ENCODE measurements around the gene THSD4. TPM values are rescaled to one million over a fixed set of nuclear protein-coding genes. Genes with fewer than 3 reads are reported as not detected.

The THSD4 gene
- total and polyA plus RNA-seq, 7 donors = 0.21 to 3.1 (median 1.8) TPM

DNA sequence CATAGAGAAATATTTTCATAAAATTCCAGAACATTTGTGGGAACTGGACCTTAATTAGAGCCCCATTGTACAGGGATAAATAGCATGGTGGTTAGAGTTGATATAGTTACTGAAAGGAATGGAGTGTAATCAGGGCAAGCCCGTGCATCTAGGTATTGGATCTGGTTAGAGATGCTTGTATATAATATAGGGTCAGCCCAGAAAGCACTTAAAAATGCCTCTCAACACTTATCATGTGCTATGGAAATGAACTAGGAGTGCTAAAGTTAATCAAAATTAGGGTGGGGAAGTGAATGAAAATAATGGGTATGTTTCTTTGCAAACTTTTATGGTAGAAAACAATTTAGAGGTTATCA, 386.8 kb downstream of the THSD4 start:
- intact Hi-C loops (cut with DNase I) = no loop called here
- peaks cover 8% of the 10 kb centered on the region for H3K9me3 ChIP-seq
- WGBS, 3 donors = 83 to 84% (median 83%) methylated on average over 1 of the region's 1 CpG
- H3K4me3 ChIP-seq = no peak overlapping the region
- TF ChIP-seq, protein P1, sequence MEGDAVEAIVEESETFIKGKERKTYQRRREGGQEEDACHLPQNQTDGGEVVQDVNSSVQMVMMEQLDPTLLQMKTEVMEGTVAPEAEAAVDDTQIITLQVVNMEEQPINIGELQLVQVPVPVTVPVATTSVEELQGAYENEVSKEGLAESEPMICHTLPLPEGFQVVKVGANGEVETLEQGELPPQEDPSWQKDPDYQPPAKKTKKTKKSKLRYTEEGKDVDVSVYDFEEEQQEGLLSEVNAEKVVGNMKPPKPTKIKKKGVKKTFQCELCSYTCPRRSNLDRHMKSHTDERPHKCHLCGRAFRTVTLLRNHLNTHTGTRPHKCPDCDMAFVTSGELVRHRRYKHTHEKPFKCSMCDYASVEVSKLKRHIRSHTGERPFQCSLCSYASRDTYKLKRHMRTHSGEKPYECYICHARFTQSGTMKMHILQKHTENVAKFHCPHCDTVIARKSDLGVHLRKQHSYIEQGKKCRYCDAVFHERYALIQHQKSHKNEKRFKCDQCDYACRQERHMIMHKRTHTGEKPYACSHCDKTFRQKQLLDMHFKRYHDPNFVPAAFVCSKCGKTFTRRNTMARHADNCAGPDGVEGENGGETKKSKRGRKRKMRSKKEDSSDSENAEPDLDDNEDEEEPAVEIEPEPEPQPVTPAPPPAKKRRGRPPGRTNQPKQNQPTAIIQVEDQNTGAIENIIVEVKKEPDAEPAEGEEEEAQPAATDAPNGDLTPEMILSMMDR (IDR thresholded peaks at IDR 0.05) = no peak
- no peak for ATAC-seq
- no peak overlapping the region for H3K27ac ChIP-seq
- no peaks in the 10 kb centered on the region for H3K4me1 ChIP-seq
- no peak for DNase-seq
- H3K36me3 ChIP-seq (ENCODE audit: insufficient read depth in 1 of 2, low read depth in 1 of 2) = no peaks in the 10 kb centered on the region
- no peaks in the 10 kb centered on the region for H3K27me3 ChIP-seq (ENCODE audit: insufficient read depth in 3 of 3, low read length in 2 of 3)

DNA sequence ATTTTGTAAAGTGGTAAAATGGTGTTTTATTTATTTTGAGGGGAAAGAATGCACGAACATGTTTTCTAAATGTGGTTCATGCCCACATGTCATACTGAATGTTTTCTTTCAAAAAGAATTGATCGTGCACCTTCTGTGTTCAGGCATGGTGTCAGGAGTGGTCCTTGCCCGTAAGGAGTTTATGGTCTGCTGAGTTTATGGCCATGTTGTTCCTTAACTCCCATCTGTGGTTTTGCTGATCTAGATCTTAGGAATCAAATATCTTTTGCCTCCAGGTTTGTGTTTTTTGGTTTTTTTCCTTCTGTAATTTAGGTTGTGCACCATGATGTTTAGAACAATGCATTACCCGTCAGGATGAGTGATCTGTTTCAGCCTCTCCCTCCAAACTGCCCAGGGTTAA, 390.7 kb downstream of the THSD4 start:
- H3K9me3 ChIP-seq = no peaks in the 10 kb centered on the region
- ATAC-seq (no peak), DNase-seq (no peak)
- TF ChIP-seq, protein P1 (IDR thresholded peaks at IDR 0.05) = no peak
- H3K27me3 ChIP-seq (ENCODE audit: insufficient read depth in 3 of 3, low read length in 2 of 3) = no peaks in the 10 kb centered on the region
- H3K27ac ChIP-seq = no peak overlapping the region
- H3K4me3 ChIP-seq = no peak overlapping the region
- WGBS, 3 donors = 68 to 71% (median 69%) methylated on average over 4 of the region's 4 CpGs
- intact Hi-C loops (cut with DNase I) = loop anchor here in 1 of 2 donors (2.0 kb wide), 1 partner anchor 41 kb away; no protein-coding TSS in a partner anchor
- no peaks in the 10 kb centered on the region for H3K4me1 ChIP-seq
- no peaks in the 10 kb centered on the region for H3K36me3 ChIP-seq (ENCODE audit: insufficient read depth in 1 of 2, low read depth in 1 of 2)

DNA sequence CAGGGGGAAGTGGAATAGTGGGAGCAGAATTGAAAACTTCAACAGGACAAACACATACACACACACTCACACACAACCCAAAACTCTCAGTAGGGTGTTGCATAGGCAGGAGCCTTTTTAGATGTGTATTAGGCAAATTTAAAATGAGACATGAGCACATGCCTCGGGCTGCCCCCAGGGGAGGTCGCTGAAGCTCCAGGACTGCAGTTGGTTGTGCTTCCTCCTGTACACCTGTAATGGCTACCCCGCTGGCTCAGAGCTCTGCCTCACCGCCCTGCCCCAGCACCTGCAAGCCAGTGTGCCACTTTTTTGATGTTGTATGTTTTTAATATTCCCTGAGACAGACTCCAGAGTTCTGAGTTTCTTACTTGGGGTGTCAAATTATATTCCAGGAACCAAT, 391.7 kb downstream of the THSD4 start:
- intact Hi-C loops (cut with DNase I) = no loop called here
- WGBS, 3 donors = 70 to 71% (median 70%) methylated on average over 4 of the region's 4 CpGs

DNA sequence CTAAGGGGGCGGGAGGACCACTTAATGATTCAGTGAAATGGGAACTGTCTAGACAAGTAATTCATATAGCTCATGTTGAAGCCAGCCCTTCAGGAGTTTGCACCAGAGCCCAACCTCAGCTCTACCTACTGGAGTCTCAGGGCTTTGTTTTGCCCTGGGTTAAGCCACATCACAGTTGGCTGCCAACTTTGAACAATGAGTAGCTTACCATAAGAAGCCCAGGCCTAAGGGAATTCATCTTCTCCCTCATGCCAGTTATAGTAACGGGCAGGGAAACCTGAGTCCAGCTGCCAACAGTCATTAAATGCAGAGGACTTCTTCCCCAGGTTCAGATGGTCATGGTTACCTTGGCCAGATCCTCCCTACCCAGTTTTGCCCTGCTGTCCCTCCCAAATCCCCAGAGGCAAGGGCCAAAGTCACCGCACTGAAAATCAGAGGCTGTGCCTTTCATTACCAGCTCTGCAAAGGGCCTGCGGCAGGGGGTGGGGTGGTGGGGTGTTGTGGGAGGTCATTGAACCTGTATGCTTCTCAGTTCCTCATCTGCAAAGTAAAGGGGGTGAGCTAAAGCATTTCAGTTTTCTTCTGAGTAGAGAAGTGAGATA, 392.9 kb downstream of the THSD4 start:
- H3K4me3 ChIP-seq = no peak overlapping the region
- intact Hi-C loops (cut with DNase I) = no loop called here
- H3K36me3 ChIP-seq (ENCODE audit: insufficient read depth in 1 of 2, low read depth in 1 of 2) = no peaks in the 10 kb centered on the region
- 61 to 70% (median 69%) methylated on average over 4 of the region's 4 CpGs for WGBS, 3 donors
- no peaks in the 10 kb centered on the region for H3K4me1 ChIP-seq
- ATAC-seq (peak in 1 of 4 donors; percentile 46), DNase-seq (no peak)
- H3K27me3 ChIP-seq (ENCODE audit: insufficient read depth in 3 of 3, low read length in 2 of 3) = no peaks in the 10 kb centered on the region
- no peaks in the 10 kb centered on the region for H3K9me3 ChIP-seq
- TF ChIP-seq, protein P1 (IDR thresholded peaks at IDR 0.05) = no peak
- no peak overlapping the region for H3K27ac ChIP-seq

More for the DNA sequence above, 391.7 kb downstream of the THSD4 start:
- Histone ChIP-seq H3K27me3 (ENCODE audit: insufficient read depth in 3 of 3, low read length in 2 of 3) (no peaks in the 10 kb centered on the region), H3K27ac (no peak overlapping the region), H3K9me3 (no peaks in the 10 kb centered on the region), H3K4me1 (no peaks in the 10 kb centered on the region), H3K4me3 (no peak overlapping the region), H3K36me3 (ENCODE audit: insufficient read depth in 1 of 2, low read depth in 1 of 2) (no peaks in the 10 kb centered on the region)
- no peak for DNase-seq
- no peak for ATAC-seq
- TF ChIP-seq, protein P1 (IDR thresholded peaks at IDR 0.05) = no peak

DNA sequence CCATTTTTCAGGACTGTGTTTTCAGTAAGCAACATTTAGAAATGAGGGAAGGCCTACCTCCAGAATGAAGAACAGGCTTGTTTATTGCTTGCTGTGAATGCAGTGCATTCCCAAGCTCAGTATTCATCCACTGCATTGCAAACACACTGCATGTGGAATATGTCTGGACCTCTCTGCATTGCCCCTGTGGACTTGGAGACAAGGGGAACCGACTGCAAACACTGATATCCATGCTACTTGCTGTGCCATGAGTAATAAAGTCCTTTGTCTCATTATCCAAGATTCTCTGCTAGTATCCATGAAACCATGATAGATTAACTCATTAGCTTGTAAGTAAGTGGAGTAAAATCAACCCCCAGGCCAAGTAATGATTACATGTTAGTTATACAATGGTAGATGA, 393.9 kb downstream of the THSD4 start:
- Histone ChIP-seq H3K9me3 (no peaks in the 10 kb centered on the region), H3K4me3 (no peak overlapping the region), H3K4me1 (no peaks in the 10 kb centered on the region), H3K27ac (no peak overlapping the region), H3K36me3 (ENCODE audit: insufficient read depth in 1 of 2, low read depth in 1 of 2) (no peaks in the 10 kb centered on the region), H3K27me3 (ENCODE audit: insufficient read depth in 3 of 3, low read length in 2 of 3) (no peaks in the 10 kb centered on the region)
- WGBS, 3 donors = 59 to 85% (median 66%) methylated on average over 1 of the region's 1 CpG
- TF ChIP-seq, protein P1 (IDR thresholded peaks at IDR 0.05) = no peak
- intact Hi-C loops (cut with DNase I) = no loop called here
- no peak for DNase-seq
- no peak for ATAC-seq
